IMR-90 (cell line): ENCODE results near the gene MMAA. TPM values are rescaled to one million over a fixed set of nuclear protein-coding genes. Genes with fewer than 3 reads are reported as not detected.
A peak's percentile ranks its signal among the peaks of the same experiment; 100 is the strongest.

Experiments
- ATAC-seq: fragments of 200-7000 bp; cut with Tn5 transposase; 2 replicates; pipeline ENCODE4 v1.9.1; 2020; ENCODE audit warnings: low read depth, mild to moderate bottlenecking, moderate library complexity
- BruUV-seq: library from RNA; stranded (reverse); fragments of 400-500 nt; replicated peaks from 2 replicates; lab custom pipeline; 2021; lab: Mats Ljungman, UMichigan
- CTCF ChIA-PET: fragments of 300-600 bp; formaldehyde crosslinking; extraction: SDS; loops from one replicate; lab custom pipeline; 2021; ENCODE audit warnings: antibody characterized with exemption; lab: Yijun Ruan, JAX
- POLR2A ChIA-PET: fragments of 300-600 bp; sonication (Branson Sonifier 250); formaldehyde crosslinking; loops from one replicate; lab custom pipeline; 2022; ENCODE audit warnings: antibody characterized with exemption; ENCODE audit not compliant: unreplicated experiment; lab: Charles Lee
- DNase-seq: peaks from one replicate; pipeline ENCODE4 v3.0.0; 2013
- H2AFZ ChIP-seq: replicated peaks from 2 replicates; pipeline ENCODE3; 2013; ENCODE audit warnings: low read length, mild to moderate bottlenecking; ENCODE audit not compliant: poor library complexity
- H2AK5ac ChIP-seq: 2 replicates; pipeline ENCODE4 v1.6.1; 2013; ENCODE audit warnings: low read depth, low read length, inconsistent platforms
- H2AK9ac ChIP-seq: replicated peaks from 2 replicates; pipeline ENCODE3; 2013; ENCODE audit warnings: mild to moderate bottlenecking, low read depth, low read length, moderate library complexity; ENCODE audit not compliant: poor library complexity
- H2BK120ac ChIP-seq: 2 replicates; pipeline ENCODE4 v1.6.1; 2013; ENCODE audit warnings: low read depth, low read length, inconsistent platforms
- H2BK15ac ChIP-seq: 3 replicates; pipeline ENCODE4 v1.6.1; 2013; ENCODE audit warnings: low read depth, low read length, inconsistent platforms
- H2BK20ac ChIP-seq: 2 replicates; pipeline ENCODE4 v1.6.1; 2013; ENCODE audit warnings: low read depth, mild to moderate bottlenecking, inconsistent platforms, low read length, moderate library complexity
- H2BK5ac ChIP-seq: 2 replicates; pipeline ENCODE4 v1.6.1; 2013; ENCODE audit warnings: mild to moderate bottlenecking, low read depth, low read length, inconsistent platforms; ENCODE audit not compliant: poor library complexity, severe bottlenecking
- H3K14ac ChIP-seq: replicated peaks from 2 replicates; pipeline ENCODE4 v1.6.1; 2013; ENCODE audit warnings: low read depth, low read length, inconsistent platforms
- H3K18ac ChIP-seq: 2 replicates; pipeline ENCODE4 v1.6.1; 2013; ENCODE audit warnings: low read depth, low read length, control low read depth
- H3K23ac ChIP-seq: 2 replicates; pipeline ENCODE4 v1.6.1; 2013; ENCODE audit warnings: low read depth, low read length, inconsistent platforms
- H3K27ac ChIP-seq: 2 replicates; pipeline ENCODE4 v1.5.1; 2013; ENCODE audit warnings: mild to moderate bottlenecking, control low read depth, low read length; ENCODE audit not compliant: insufficient read depth
- H3K27me3 ChIP-seq: 2 replicates; pipeline ENCODE4 v1.6.1; 2013; ENCODE audit warnings: low read length; ENCODE audit not compliant: control insufficient read depth, insufficient read depth
- H3K36me3 ChIP-seq: 2 replicates; pipeline ENCODE4 v1.6.1; 2013; ENCODE audit warnings: low read length, mixed read lengths; ENCODE audit not compliant: control insufficient read depth, insufficient read depth
- H3K4ac ChIP-seq: 2 replicates; pipeline ENCODE4 v1.6.1; 2013; ENCODE audit warnings: low read depth, low read length, inconsistent platforms
- H3K4me1 ChIP-seq: 2 replicates; pipeline ENCODE4 v1.6.1; 2013; ENCODE audit warnings: low read length, mixed read lengths; ENCODE audit not compliant: control insufficient read depth, insufficient read depth
- H3K4me2 ChIP-seq: 2 replicates; pipeline ENCODE4 v1.6.1; 2013; ENCODE audit warnings: low read depth, mild to moderate bottlenecking, control low read depth, low read length, moderate library complexity
- H3K4me3 ChIP-seq: 2 replicates; pipeline ENCODE4 v1.5.1; 2013; ENCODE audit warnings: low read depth, mild to moderate bottlenecking, control low read depth, low read length, moderate library complexity; ENCODE audit not compliant: insufficient read depth
- H3K56ac ChIP-seq: 2 replicates; pipeline ENCODE4 v1.6.1; 2013; ENCODE audit warnings: low read length, inconsistent platforms; ENCODE audit not compliant: insufficient read depth; ENCODE audit errors: extremely low read depth
- H3K79me1 ChIP-seq, 2 experiments: 2 replicates each; pipeline ENCODE4 v1.6.1; 2013; ENCODE audit warnings: low read length in 2 of 2, inconsistent platforms in 1 of 2, low read depth in 1 of 2
- H3K9ac ChIP-seq: 2 replicates; pipeline ENCODE4 v1.6.1; 2013; ENCODE audit warnings: low read depth, low read length, control low read depth
- H3K9me1 ChIP-seq: 2 replicates; pipeline ENCODE4 v1.6.1; 2013; ENCODE audit warnings: low read length, inconsistent platforms; ENCODE audit not compliant: insufficient read depth
- H3K9me3 ChIP-seq: 2 replicates; pipeline ENCODE4 v1.6.1; 2013; ENCODE audit warnings: low read length; ENCODE audit not compliant: control insufficient read depth, insufficient read depth
- H4K20me1 ChIP-seq: 2 replicates; pipeline ENCODE4 v1.6.1; 2013; ENCODE audit warnings: low read length, inconsistent platforms; ENCODE audit not compliant: insufficient read depth
- H4K5ac ChIP-seq: 2 replicates; pipeline ENCODE4 v1.6.1; 2013; ENCODE audit warnings: mild to moderate bottlenecking, low read depth, low read length, control low read depth
- H4K8ac ChIP-seq, 2 experiments: 2 replicates each; pipeline ENCODE4 v1.6.1; 2013; ENCODE audit warnings: low read depth in 2 of 2, low read length in 2 of 2, control low read depth in 1 of 2, inconsistent platforms in 1 of 2
- H4K91ac ChIP-seq: 2 replicates; pipeline ENCODE4 v1.6.1; 2013; ENCODE audit warnings: low read depth, low read length, inconsistent platforms; ENCODE audit not compliant: insufficient read depth
- CTCF ChIP-seq: conservative IDR thresholded peaks from 2 replicates; pipeline ENCODE4 v1.5.1; 2012; ENCODE audit warnings: mild to moderate bottlenecking, low read depth, low read length, improper control_type of control experiment
- MXI1 ChIP-seq: IDR thresholded peaks from 2 replicates; pipeline ENCODE4 v1.6.1; 2012; ENCODE audit warnings: low read depth, mild to moderate bottlenecking, low read length, moderate library complexity, borderline replicate concordance
- RAD21 ChIP-seq: IDR thresholded peaks from 2 replicates; pipeline ENCODE4 v1.6.1; 2012; ENCODE audit warnings: low read length, improper control_type of control experiment
- WGBS, 2 experiments: methylation state at CpG; one replicate each; pipeline versions ENCODE4 v1.1.5 to v1.1.7; 2013; ENCODE audit warnings: missing lambda C conversion rate in 2 of 2; ENCODE audit not compliant: insufficient read length in 1 of 2; ENCODE audit errors: extremely low coverage in 2 of 2; 5-methylcytosine and 5-hydroxymethylcytosine counted together
- dilution Hi-C: fragments of 300-500 bp; cut with HindIII; formaldehyde crosslinking; loops from one replicate; pipeline ENCODE4 v1.14.3; 2018; ENCODE audit warnings: low sequenced_read_pairs; ENCODE audit not compliant: unreplicated experiment
- in situ Hi-C: fragments of 300-500 bp; cut with MboI; formaldehyde crosslinking; loops from 3 replicates; pipeline ENCODE4 v1.14.3; 2019; ENCODE audit warnings: low sequenced_read_pairs, inconsistent platforms, mixed read lengths
- intact Hi-C: fragments of 100-400 bp; cut with micrococcal nuclease; formaldehyde crosslinking; loops from 2 replicates; pipeline ENCODE4 v1.10.0; 2022
- polyA plus RNA-seq, 3 experiments: library from polyadenylated mRNA; depleted of rRNA; stranded (reverse); fragments of >200 nt; gene quantifications; 2 replicates each; pipeline ENCODE4 v1.2.3, GENCODE V29; 2012; ENCODE audit warnings: low replicate concordance in 1 of 3
- total RNA-seq: library from RNA; depleted of rRNA; stranded (reverse); fragments of >200 nt; gene quantifications from 2 replicates; pipeline ENCODE4 v1.2.3, GENCODE V29; 2012

Gene MMAA
- total and polyA plus RNA-seq, 2 of the 4 experiments (the other 2 are of a cell fraction) = 4.4 to 5.2 TPM

GRCh38 chr4:145644699-145645098 is 25.5 kb downstream of the MMAA start:
- Histone ChIP-seq H3K14ac (no peak overlapping the region), H4K91ac (no peak overlapping the region), H3K4me3 (no peak overlapping the region), H3K18ac (no peak overlapping the region), H3K56ac (no peak overlapping the region), H4K5ac (no peak overlapping the region), H2AK9ac (no peak overlapping the region), H2BK20ac (no peak overlapping the region), H3K27me3 (no peaks in the 10 kb centered on the region), H4K20me1 (no peaks in the 10 kb centered on the region), H3K9me3 (no peaks in the 10 kb centered on the region), H2BK120ac (no peak overlapping the region), H3K36me3 (no peaks in the 10 kb centered on the region), H3K9me1 (no peaks in the 10 kb centered on the region), H3K27ac (no peak overlapping the region), H3K9ac (no peak overlapping the region), H3K4me1 (peaks cover 2% of the 10 kb centered on the region; the same call in 1 of the 2 replicates), H2BK15ac (no peak overlapping the region), H3K4me2 (no peak overlapping the region), H2AFZ (no peak overlapping the region), H2BK5ac (no peak overlapping the region), H3K23ac (no peak overlapping the region), H3K79me1 (no peaks in the 10 kb centered on the region), H4K8ac (no peak overlapping the region), H3K4ac (no peak overlapping the region), H2AK5ac (no peak overlapping the region)
- dilution Hi-C loops = no loop called here
- CTCF ChIA-PET = interaction anchor here (1.3 kb wide), 1 partner anchor 12 kb away, joined by 5 read pairs; no protein-coding TSS in a partner anchor
- WGBS, 2 experiments = no CpG with 5 or more reads among the region's 3 CpGs
- in situ Hi-C loops = no loop called here
- BruUV-seq = no TSS peak
- POLR2A ChIA-PET = no interaction called here
- no peak for DNase-seq
- no peak for ATAC-seq
- intact Hi-C loops = no loop called here
- TF ChIP-seq RAD21 (0 out of 2 replicates have a peak, but pooled peaks have one; percentile 12), MXI1 (no peak), CTCF (0 out of 2 replicates have a peak, but pooled peaks have one; percentile 4)
